ENCODE data around the gene MAPRE3.

MAPRE3 gene

DNA sequence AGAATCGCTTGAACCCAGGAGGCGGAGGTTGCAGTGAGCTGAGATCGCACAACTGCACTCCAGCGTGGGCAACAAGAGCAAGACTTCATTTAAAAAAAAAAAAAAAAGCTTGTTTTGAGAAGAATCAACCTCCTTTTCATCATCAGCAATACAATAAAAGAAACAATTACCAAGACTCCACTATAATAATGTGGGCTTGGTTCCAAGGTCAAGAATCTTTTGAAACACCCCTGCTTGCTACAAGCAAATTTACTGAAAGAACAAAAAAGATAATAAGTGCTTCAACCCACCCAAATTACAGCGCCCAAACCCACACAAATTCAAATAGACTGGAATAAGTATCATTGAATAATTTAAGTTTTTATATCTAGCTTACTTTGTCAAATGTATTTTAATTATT, 33.6 kb upstream of the MAPRE3 start:
- H3K4me1 ChIP-seq (ENCODE audit: insufficient read depth, low read length): no peaks in the 10 kb centered on the region
- H3K9ac ChIP-seq (ENCODE audit: low read length): no peak overlapping the region
- no peak overlapping the region for H3K4me3 ChIP-seq (ENCODE audit: low read depth in 1 of 2, low read length in 2 of 2)
- no peaks in the 10 kb centered on the region for H3K9me3 ChIP-seq (ENCODE audit: low read length)
- no peak overlapping the region for H3K27ac ChIP-seq (ENCODE audit: low read depth, low read length)
- no peaks in the 10 kb centered on the region for H3K27me3 ChIP-seq (ENCODE audit: control insufficient read depth in 1 of 2, insufficient read depth in 2 of 2, low read length in 2 of 2)
- no peaks in the 10 kb centered on the region for H3K36me3 ChIP-seq (ENCODE audit: insufficient read depth, low read length)

DNA sequence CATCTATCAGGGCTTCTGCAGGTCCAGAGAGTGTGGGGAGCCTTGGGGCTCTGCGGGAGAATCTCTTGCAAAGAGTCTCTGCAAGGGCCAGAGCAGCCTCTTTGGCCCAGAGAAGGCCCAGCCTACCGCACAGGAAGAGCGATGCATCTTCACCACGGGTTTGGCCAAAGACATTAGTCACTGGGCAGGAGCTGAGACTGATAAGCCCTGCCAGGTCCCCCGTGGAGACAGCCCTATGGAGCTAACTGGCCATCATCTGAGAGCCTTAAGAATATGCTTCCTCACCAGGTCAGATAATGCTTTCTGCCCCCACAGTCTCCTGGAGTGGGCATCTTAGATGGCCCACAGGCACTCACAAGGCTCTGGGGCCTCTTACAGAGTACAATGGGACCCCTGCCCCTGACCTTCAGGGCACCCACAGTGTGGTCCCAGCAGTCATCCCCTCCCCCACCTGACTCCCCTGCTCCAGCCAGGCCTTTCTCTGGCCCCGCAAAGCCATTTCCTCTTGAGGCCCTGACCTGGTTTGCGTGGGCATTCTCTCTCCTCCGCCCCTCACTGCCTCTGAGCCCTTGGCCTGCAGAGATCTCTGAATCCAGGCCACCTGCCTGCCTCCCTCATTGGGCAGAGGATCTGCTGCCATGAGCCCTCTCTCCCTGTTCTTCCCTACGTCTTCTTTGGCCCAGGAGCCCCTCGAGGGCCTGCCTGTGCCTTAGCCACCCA, 31.9 kb upstream of the MAPRE3 start:
- Histone ChIP-seq H3K9ac (ENCODE audit: low read length) (no peak overlapping the region), H3K36me3 (ENCODE audit: insufficient read depth, low read length) (no peaks in the 10 kb centered on the region), H3K4me1 (ENCODE audit: insufficient read depth, low read length) (no peaks in the 10 kb centered on the region), H3K27me3 (ENCODE audit: control insufficient read depth in 1 of 2, insufficient read depth in 2 of 2, low read length in 2 of 2) (peaks cover 0 to 7% of the 10 kb centered on the region in 2 donors), H3K27ac (ENCODE audit: low read depth, low read length) (no peak overlapping the region), H3K9me3 (ENCODE audit: low read length) (no peaks in the 10 kb centered on the region), H3K4me3 (ENCODE audit: low read depth in 1 of 2, low read length in 2 of 2) (no peak overlapping the region)

DNA sequence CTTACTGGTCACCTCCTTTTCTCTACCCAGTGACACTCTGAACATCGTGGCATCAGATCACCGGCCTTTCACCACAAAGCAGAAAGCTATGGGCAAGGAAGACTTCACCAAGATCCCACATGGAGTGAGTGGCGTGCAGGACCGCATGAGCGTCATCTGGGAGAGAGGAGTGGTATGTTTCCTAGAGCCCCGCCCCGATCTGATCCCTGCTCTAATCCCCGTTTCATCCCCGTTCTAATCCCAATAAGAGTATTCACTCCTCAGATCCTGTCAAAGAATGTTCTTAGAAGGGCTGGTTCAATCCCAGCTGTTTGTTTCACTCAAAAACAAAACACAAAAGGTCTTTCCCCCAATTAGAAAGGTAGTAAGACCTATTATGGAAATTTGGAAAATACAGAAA, 30.4 kb upstream of the MAPRE3 start:
- Histone ChIP-seq H3K27me3 (ENCODE audit: control insufficient read depth in 1 of 2, insufficient read depth in 2 of 2, low read length in 2 of 2) (peaks cover 0 to 14% of the 10 kb centered on the region in 2 donors), H3K9me3 (ENCODE audit: low read length) (no peaks in the 10 kb centered on the region), H3K9ac (ENCODE audit: low read length) (no peak overlapping the region), H3K4me1 (ENCODE audit: insufficient read depth, low read length) (no peaks in the 10 kb centered on the region), H3K27ac (ENCODE audit: low read depth, low read length) (no peak overlapping the region), H3K36me3 (ENCODE audit: insufficient read depth, low read length) (no peaks in the 10 kb centered on the region), H3K4me3 (ENCODE audit: low read depth in 1 of 2, low read length in 2 of 2) (no peak overlapping the region)

DNA sequence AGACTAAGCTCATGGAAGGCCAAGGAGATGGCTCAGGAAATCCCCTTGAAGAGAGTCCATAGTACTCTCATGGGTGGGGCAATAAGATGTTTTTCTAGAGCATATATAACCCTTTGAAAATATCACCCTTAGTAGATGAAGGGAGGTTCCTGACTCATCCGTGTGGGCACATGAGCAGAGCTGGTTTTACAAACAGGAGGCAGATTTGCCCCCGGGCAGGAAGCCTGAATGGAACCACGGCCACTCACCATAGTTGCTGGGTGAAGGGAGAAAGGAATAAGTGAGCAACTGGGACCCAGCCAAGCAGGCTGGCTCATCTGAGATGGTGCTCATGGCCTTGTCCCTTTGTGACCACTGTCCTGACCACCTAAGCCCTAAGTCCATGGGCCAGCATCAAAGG, 29.0 kb upstream of the MAPRE3 start:
- Histone ChIP-seq H3K27me3 (ENCODE audit: control insufficient read depth in 1 of 2, insufficient read depth in 2 of 2, low read length in 2 of 2) (peaks cover 0 to 14% of the 10 kb centered on the region in 2 donors), H3K27ac (ENCODE audit: low read depth, low read length) (no peak overlapping the region), H3K4me3 (ENCODE audit: low read depth in 1 of 2, low read length in 2 of 2) (no peak overlapping the region), H3K9me3 (ENCODE audit: low read length) (no peaks in the 10 kb centered on the region), H3K36me3 (ENCODE audit: insufficient read depth, low read length) (no peaks in the 10 kb centered on the region), H3K4me1 (ENCODE audit: insufficient read depth, low read length) (no peaks in the 10 kb centered on the region), H3K9ac (ENCODE audit: low read length) (no peak overlapping the region)

DNA sequence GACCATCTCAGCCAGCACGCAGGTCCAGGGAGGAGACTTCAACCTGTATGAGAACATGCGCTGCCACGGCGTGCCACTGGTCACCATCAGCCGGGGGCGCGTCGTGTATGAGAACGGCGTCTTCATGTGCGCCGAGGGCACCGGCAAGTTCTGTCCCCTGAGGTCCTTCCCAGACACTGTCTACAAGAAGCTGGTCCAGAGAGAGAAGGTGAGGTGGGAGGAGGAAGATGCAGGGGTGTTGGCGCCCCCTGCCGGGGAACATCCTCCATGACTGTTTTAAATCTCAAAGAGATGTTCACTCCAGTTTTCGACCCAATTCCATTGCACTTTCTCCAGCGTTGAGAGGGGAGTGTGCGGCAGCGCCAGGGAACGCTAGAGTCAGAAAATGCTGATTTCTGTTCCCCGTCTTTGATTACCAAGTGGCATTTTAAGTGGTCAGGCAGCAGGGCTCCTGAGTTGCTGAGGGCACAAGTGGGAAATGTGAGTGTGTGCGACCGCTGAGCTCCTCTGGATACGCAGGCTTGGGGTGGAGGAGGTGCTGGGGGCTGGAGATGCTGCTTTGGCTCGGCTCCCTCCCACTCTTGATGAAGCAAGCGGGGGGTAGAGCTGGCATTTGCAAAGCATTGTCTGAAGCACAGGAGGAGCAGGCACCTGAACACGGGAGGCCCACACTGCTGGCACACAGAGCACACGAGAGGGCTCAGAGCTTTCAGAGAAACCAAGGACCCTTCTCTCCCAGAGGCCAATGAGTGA, 27.7 kb upstream of the MAPRE3 start:
- Histone ChIP-seq H3K9me3 (ENCODE audit: low read length) (no peaks in the 10 kb centered on the region), H3K9ac (ENCODE audit: low read length) (no peak overlapping the region), H3K27me3 (ENCODE audit: control insufficient read depth in 1 of 2, insufficient read depth in 2 of 2, low read length in 2 of 2) (peaks cover 0 to 14% of the 10 kb centered on the region in 2 donors), H3K4me1 (ENCODE audit: insufficient read depth, low read length) (no peaks in the 10 kb centered on the region), H3K36me3 (ENCODE audit: insufficient read depth, low read length) (no peaks in the 10 kb centered on the region), H3K4me3 (ENCODE audit: low read depth in 1 of 2, low read length in 2 of 2) (no peak overlapping the region), H3K27ac (ENCODE audit: low read depth, low read length) (no peak overlapping the region)

DNA sequence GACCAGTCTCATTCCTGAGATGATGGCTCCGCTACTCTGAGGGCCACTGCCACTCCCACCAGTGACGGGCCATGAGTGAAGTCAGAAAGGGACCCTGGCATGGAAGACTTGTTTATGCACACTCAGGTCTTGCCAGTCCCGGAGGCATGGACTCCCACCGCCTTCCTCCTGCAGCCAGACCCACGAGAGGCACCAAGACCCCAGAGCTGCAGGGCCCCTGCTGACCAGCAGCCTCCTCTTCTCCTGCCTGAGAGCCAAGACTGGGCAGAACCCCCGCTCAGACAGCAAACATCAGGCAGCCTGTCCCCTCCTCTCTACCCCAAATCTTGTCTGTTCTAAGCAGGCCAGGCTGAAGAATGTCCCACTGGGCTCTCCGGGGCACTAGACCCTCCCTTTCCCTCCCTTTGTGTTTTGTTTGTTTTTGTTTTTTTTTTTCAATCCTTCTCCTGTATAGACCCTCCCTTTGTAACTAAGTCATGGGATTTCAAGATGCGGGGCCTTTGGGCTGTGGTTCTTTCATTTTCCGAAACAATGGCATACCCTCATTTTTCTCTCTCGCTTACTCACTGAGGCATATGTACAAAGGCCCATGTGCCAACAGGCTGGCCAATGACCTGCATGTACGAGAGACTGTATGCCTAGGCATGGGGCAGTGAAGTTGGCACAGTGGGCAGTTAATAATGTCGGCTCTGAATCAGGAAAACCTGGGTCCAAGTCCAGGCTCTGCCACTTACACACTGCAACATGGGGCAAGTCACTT, 24.3 kb upstream of the MAPRE3 start:
- Histone ChIP-seq H3K9ac (ENCODE audit: low read length) (no peak overlapping the region), H3K27me3 (ENCODE audit: control insufficient read depth in 1 of 2, insufficient read depth in 2 of 2, low read length in 2 of 2) (peaks cover 0 to 14% of the 10 kb centered on the region in 2 donors), H3K9me3 (ENCODE audit: low read length) (no peaks in the 10 kb centered on the region), H3K36me3 (ENCODE audit: insufficient read depth, low read length) (no peaks in the 10 kb centered on the region), H3K27ac (ENCODE audit: low read depth, low read length) (no peak overlapping the region), H3K4me3 (ENCODE audit: low read depth in 1 of 2, low read length in 2 of 2) (no peak overlapping the region), H3K4me1 (ENCODE audit: insufficient read depth, low read length) (no peaks in the 10 kb centered on the region)

DNA sequence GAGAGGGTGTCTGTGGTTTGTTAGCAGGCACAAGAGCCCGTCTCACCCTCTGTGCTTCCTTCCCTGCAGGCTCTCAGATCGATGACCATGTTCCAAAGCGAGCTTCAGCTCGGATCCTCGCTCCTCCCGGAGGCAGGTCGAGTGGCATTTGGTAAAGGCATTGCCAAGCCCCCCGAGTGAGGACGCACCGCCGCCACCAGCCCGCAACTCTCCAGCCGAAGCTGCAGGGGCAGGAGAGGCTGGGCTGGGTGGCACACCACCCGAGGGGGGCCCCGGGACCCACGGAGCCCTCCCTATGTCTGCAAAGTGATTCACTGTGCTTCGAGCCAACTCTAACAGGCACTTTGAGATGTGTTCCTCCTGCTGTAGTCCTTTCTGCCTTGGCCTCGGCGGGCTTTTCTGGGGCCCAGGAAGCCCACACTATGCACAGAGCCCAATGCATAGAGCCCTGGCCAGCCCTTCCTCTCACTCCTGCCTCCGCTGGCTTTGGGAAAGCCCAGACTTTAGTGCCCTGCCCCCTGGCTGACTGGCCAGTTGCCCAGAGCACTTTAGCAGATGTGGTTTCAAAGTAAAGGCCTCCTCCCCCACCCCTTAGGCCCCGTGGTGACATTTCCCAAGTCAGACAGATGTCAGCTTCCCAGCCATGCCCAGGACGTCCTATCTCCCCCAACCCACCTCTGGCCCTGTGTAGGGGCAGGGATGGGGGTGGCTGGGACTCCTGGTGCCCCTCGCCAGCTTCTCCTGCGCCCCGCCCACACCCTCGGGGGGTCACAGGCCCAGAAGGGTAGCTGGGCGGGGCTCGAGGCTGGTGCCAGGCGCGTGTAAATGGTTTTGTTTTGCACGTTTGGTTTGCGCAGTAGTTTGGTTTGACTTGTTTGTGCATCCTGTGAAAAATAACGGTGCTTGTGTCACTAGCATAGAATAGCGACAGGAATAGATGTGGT, 23.3 kb upstream of the MAPRE3 start:
- no peaks in the 10 kb centered on the region for H3K9me3 ChIP-seq (ENCODE audit: low read length)
- no peak overlapping the region for H3K27ac ChIP-seq (ENCODE audit: low read depth, low read length)
- peaks cover 0 to 14% of the 10 kb centered on the region in 2 donors for H3K27me3 ChIP-seq (ENCODE audit: control insufficient read depth in 1 of 2, insufficient read depth in 2 of 2, low read length in 2 of 2)
- H3K36me3 ChIP-seq (ENCODE audit: insufficient read depth, low read length): no peaks in the 10 kb centered on the region
- H3K4me3 ChIP-seq (ENCODE audit: low read depth in 1 of 2, low read length in 2 of 2): no peak overlapping the region
- no peak overlapping the region for H3K9ac ChIP-seq (ENCODE audit: low read length)
- H3K4me1 ChIP-seq (ENCODE audit: insufficient read depth, low read length): no peaks in the 10 kb centered on the region

DNA sequence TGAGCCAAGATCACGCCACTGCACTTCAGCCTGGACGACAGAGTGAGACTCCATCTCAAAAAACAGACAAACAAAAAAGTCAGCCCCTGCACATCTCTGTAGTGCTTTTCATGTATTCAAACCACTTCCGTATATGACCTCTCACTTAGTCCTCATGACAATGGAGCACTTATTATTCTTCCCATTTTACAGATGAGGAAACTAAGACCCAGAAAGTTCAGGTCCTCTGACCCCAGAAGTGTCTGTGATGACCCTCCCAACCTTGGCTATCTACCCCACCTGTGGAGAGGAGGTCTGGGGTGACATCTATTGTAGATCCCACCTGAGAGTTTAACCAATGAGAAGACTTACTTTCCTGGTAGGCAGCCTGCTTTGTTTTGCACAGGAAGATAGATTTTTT, 21.6 kb upstream of the MAPRE3 start:
- Histone ChIP-seq H3K9me3 (ENCODE audit: low read length) (no peaks in the 10 kb centered on the region), H3K36me3 (ENCODE audit: insufficient read depth, low read length) (no peaks in the 10 kb centered on the region), H3K27me3 (ENCODE audit: control insufficient read depth in 1 of 2, insufficient read depth in 2 of 2, low read length in 2 of 2) (peaks cover 0 to 7% of the 10 kb centered on the region in 2 donors)

DNA sequence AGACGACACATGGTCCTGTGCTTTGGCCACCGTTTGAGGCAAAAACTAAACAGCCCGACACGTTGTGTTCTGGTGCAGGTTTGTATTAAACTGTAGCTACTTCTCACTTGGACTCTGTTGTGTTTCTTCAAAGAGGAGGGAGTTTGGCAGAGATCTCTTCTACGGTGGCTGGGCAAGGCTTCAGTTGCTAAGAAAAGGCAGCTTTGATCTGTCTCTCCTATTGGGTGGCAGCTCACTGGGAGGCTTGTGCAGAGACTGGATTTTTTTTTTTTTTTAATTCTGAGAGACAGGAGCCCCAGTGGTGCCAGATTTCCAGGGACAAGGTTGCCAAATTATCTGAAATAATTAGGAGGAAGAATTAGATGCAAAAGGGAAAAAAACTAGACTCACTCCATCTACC, 20.2 kb upstream of the MAPRE3 start:
- no peaks in the 10 kb centered on the region for H3K27me3 ChIP-seq (ENCODE audit: control insufficient read depth in 1 of 2, insufficient read depth in 2 of 2, low read length in 2 of 2)
- no peaks in the 10 kb centered on the region for H3K36me3 ChIP-seq (ENCODE audit: insufficient read depth, low read length)
- no peak overlapping the region for H3K27ac ChIP-seq (ENCODE audit: low read depth, low read length)
- H3K9ac ChIP-seq (ENCODE audit: low read length): no peak overlapping the region
- H3K9me3 ChIP-seq (ENCODE audit: low read length): no peaks in the 10 kb centered on the region
- no peak overlapping the region for H3K4me3 ChIP-seq (ENCODE audit: low read depth in 1 of 2, low read length in 2 of 2)
- H3K4me1 ChIP-seq (ENCODE audit: insufficient read depth, low read length): no peaks in the 10 kb centered on the region

More for the DNA sequence above, 21.6 kb upstream of the MAPRE3 start:
- Histone ChIP-seq H3K27ac (ENCODE audit: low read depth, low read length) (no peak overlapping the region), H3K9ac (ENCODE audit: low read length) (no peak overlapping the region), H3K4me1 (ENCODE audit: insufficient read depth, low read length) (no peaks in the 10 kb centered on the region), H3K4me3 (ENCODE audit: low read depth in 1 of 2, low read length in 2 of 2) (no peak overlapping the region)

DNA sequence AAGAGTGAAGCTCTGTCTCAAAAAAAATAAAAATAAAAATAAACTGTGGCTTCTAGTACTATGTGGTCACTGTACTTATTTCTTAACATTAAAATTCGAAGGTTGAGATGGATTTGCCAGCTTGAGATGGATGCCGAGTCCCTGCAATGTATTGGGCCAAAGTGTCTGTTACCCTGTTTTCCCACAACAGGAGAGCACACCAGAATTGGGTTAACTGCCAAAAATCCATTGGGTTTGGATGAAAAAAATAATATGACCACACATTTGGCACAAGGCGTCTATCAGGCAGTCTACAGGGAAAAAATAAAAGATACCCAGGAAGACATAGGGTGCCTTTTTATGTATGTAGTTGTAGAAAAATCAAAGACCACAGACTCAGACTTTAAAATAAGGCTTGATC, 19.2 kb upstream of the MAPRE3 start:
- no peak overlapping the region for H3K9ac ChIP-seq (ENCODE audit: low read length)
- H3K27ac ChIP-seq (ENCODE audit: low read depth, low read length): no peak overlapping the region
- no peaks in the 10 kb centered on the region for H3K36me3 ChIP-seq (ENCODE audit: insufficient read depth, low read length)
- H3K4me1 ChIP-seq (ENCODE audit: insufficient read depth, low read length): no peaks in the 10 kb centered on the region
- no peaks in the 10 kb centered on the region for H3K27me3 ChIP-seq (ENCODE audit: control insufficient read depth in 1 of 2, insufficient read depth in 2 of 2, low read length in 2 of 2)
- no peaks in the 10 kb centered on the region for H3K9me3 ChIP-seq (ENCODE audit: low read length)
- no peak overlapping the region for H3K4me3 ChIP-seq (ENCODE audit: low read depth in 1 of 2, low read length in 2 of 2)

DNA sequence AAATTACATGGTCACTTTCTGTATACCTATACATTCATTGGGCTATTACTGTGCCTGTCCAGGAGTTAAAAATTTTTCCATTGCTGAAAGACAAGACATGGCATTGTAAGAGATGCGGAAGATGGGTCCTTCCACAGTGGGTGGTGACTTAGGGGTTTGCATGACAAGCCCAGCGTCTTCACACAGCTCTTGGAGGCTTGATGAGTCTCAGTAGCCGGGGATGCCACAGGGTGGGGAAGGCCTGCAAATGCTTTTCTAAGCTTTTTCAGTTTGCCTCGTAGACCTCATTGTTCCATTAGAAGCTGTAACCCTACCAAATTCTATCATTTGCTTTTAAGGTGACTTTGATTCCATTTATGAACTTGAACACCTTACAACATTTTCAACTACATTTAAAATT, 18.1 kb upstream of the MAPRE3 start:
- H3K9me3 ChIP-seq (ENCODE audit: low read length): no peaks in the 10 kb centered on the region
- H3K4me1 ChIP-seq (ENCODE audit: insufficient read depth, low read length): no peaks in the 10 kb centered on the region
- H3K4me3 ChIP-seq (ENCODE audit: low read depth in 1 of 2, low read length in 2 of 2): no peak overlapping the region
- no peaks in the 10 kb centered on the region for H3K36me3 ChIP-seq (ENCODE audit: insufficient read depth, low read length)
- no peak overlapping the region for H3K27ac ChIP-seq (ENCODE audit: low read depth, low read length)
- H3K27me3 ChIP-seq (ENCODE audit: control insufficient read depth in 1 of 2, insufficient read depth in 2 of 2, low read length in 2 of 2): no peaks in the 10 kb centered on the region
- H3K9ac ChIP-seq (ENCODE audit: low read length): no peak overlapping the region
